Measurements from ENCODE around the gene PLAAT5. TPM values are rescaled to one million over a fixed set of nuclear protein-coding genes. Genes with fewer than 3 reads are reported as not detected.

The PLAAT5 gene
- total RNA-seq, 3 donors from 2014 or later (not counting 1 experiment from before 2014, with no cell fraction given) = 0.59 to 3.0 (median 0.95) TPM

DNA sequence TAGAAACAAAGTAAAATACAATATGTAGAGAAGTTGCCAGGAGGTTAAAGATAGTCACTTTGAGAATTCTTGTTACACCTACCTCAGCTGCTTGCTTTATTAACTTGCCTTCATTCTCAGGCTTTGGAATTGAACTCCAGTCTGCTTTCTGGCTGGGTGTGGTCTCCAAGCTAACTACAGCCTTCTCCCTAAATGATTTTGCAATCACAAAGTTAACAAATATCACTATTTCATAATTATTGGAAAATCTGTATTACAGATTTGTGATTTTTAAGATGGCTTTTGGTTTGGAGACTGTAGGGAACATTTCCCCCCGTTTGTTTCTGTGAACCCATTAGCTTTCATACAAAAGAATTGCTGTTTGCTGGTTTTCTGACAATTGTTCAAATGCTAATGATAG, 2.2 kb downstream of the PLAAT5 start:
- ATAC-seq = no peak
- H3K9me3 ChIP-seq (ENCODE audit: control insufficient read depth, insufficient read depth, low read length) = no peaks in the 10 kb centered on the region
- TF ChIP-seq, protein P1, sequence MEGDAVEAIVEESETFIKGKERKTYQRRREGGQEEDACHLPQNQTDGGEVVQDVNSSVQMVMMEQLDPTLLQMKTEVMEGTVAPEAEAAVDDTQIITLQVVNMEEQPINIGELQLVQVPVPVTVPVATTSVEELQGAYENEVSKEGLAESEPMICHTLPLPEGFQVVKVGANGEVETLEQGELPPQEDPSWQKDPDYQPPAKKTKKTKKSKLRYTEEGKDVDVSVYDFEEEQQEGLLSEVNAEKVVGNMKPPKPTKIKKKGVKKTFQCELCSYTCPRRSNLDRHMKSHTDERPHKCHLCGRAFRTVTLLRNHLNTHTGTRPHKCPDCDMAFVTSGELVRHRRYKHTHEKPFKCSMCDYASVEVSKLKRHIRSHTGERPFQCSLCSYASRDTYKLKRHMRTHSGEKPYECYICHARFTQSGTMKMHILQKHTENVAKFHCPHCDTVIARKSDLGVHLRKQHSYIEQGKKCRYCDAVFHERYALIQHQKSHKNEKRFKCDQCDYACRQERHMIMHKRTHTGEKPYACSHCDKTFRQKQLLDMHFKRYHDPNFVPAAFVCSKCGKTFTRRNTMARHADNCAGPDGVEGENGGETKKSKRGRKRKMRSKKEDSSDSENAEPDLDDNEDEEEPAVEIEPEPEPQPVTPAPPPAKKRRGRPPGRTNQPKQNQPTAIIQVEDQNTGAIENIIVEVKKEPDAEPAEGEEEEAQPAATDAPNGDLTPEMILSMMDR (IDR thresholded peaks at IDR 0.05) = no peak
- 92% methylated on average over 1 of the region's 1 CpG for WGBS (ENCODE audit: insufficient coverage)
- Mint-ChIP-seq H3K4me3 (peak overlapping the region; percentile 1), H3K4me1 (peaks cover 14 to 25% of the 10 kb centered on the region in 2 donors), H3K27me3 (ENCODE audit: low read depth in 2 of 2) (peaks cover 10 to 20% of the 10 kb centered on the region in 2 donors), H3K36me3 (peaks cover 19% of the 10 kb centered on the region), H3K9me3 (peaks cover 0 to 4% of the 10 kb centered on the region in 2 donors), H3K27ac (no peak overlapping the region)
- H3K27me3 ChIP-seq (ENCODE audit: control insufficient read depth, insufficient read depth, low read length) = peaks cover 8% of the 10 kb centered on the region
- no peak overlapping the region for H3K4me3 ChIP-seq (ENCODE audit: low read length)
- intact Hi-C loops (cut with micrococcal nuclease) = no loop called here
- peaks cover 5% of the 10 kb centered on the region for H3K4me1 ChIP-seq (ENCODE audit: control insufficient read depth, insufficient read depth, low read length)
- no peaks in the 10 kb centered on the region for H3K36me3 ChIP-seq (ENCODE audit: control insufficient read depth, insufficient read depth, low read length)
- no peak for DNase-seq
- H3K27ac ChIP-seq (ENCODE audit: low read length) = no peak overlapping the region

DNA sequence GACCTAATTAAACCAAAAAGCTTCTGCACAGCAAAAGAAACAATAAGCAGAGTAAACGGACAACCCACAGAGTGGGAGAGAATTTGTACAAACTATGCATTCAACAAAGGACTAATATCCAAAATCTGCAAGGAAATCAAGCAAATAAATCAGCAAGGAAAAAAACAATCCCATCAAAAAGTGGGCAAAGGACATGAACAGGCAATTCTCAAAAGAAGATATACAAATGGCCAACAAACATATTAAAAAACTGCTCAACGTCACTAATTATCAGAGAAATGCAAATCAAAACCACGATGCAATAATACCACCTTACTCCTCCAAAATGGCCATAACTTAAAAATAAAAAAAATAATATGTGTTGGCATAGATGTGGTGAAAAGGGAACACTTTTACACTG, 5.2 kb downstream of the PLAAT5 start:
- Mint-ChIP-seq H3K27ac (no peak overlapping the region), H3K4me3 (no peak overlapping the region), H3K27me3 (ENCODE audit: low read depth in 2 of 2) (peaks cover 0 to 23% of the 10 kb centered on the region in 2 donors), H3K36me3 (peaks cover 27% of the 10 kb centered on the region), H3K4me1 (peaks cover 0 to 10% of the 10 kb centered on the region in 2 donors), H3K9me3 (peaks cover 0 to 4% of the 10 kb centered on the region in 2 donors)
- DNase-seq (no peak), ATAC-seq (no peak)
- 67% methylated on average over 2 of the region's 3 CpGs for WGBS (ENCODE audit: insufficient coverage)
- TF ChIP-seq, protein P1 (IDR thresholded peaks at IDR 0.05) = no peak
- no peak overlapping the region for H3K27ac ChIP-seq (ENCODE audit: low read length)
- no peaks in the 10 kb centered on the region for H3K27me3 ChIP-seq (ENCODE audit: control insufficient read depth, insufficient read depth, low read length)
- no peaks in the 10 kb centered on the region for H3K4me1 ChIP-seq (ENCODE audit: control insufficient read depth, insufficient read depth, low read length)
- intact Hi-C loops (cut with micrococcal nuclease) = no loop called here
- H3K36me3 ChIP-seq (ENCODE audit: control insufficient read depth, insufficient read depth, low read length) = no peaks in the 10 kb centered on the region
- H3K4me3 ChIP-seq (ENCODE audit: low read length) = no peak overlapping the region
- H3K9me3 ChIP-seq (ENCODE audit: control insufficient read depth, insufficient read depth, low read length) = no peaks in the 10 kb centered on the region

DNA sequence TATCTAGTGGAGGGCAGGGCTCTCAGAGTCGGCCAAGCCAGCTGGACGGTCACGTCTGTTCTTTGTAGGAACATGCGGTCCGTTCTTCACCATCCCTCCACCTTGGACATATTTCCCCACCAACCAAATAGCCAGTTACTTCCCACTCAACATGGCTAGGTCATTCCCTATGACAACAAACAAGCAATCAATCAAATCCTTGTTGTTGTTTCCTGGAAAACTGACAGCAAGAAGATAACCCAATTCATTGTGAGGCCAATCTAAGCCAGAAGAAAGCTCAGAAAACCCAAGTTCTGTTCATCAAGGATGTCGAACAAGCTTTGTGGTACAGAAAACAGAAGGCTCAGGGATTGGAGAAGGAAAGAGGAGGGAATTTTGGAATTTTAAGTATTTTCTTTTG, 10.9 kb downstream of the PLAAT5 start:
- Mint-ChIP-seq H3K4me3 (no peak overlapping the region), H3K27me3 (ENCODE audit: low read depth in 2 of 2) (peaks cover 7 to 35% of the 10 kb centered on the region in 2 donors), H3K4me1 (no peaks in the 10 kb centered on the region), H3K27ac (no peak overlapping the region), H3K36me3 (peaks cover 27% of the 10 kb centered on the region), H3K9me3 (no peaks in the 10 kb centered on the region)
- Histone ChIP-seq H3K9me3 (ENCODE audit: control insufficient read depth, insufficient read depth, low read length) (no peaks in the 10 kb centered on the region), H3K27me3 (ENCODE audit: control insufficient read depth, insufficient read depth, low read length) (no peaks in the 10 kb centered on the region), H3K27ac (ENCODE audit: low read length) (no peak overlapping the region), H3K36me3 (ENCODE audit: control insufficient read depth, insufficient read depth, low read length) (no peaks in the 10 kb centered on the region), H3K4me1 (ENCODE audit: control insufficient read depth, insufficient read depth, low read length) (no peaks in the 10 kb centered on the region), H3K4me3 (ENCODE audit: low read length) (no peak overlapping the region)
- intact Hi-C loops (cut with micrococcal nuclease) = no loop called here
- DNase-seq (no peak), ATAC-seq (no peak)
- 96% methylated on average over 6 of the region's 6 CpGs for WGBS (ENCODE audit: insufficient coverage)
- TF ChIP-seq, protein P1 (IDR thresholded peaks at IDR 0.05) = no peak

DNA sequence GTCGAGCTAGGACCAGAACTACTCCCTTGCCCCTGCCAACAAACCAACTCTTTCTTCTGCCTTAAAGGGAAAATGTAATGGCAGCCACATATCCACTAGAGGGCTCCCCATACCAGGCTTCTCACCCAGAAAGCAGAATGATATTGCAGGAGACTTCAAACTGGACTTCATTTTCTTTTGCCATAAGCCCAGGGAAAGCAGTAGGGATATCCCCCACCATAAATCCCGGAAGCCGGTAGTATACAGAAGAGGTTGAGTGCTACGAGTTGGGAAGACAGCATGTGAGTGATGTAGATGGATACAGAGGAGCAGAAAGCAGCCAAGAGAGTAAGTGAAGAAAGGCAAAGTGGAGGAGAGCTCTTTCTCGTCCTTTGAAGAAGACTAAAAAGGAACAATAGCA, 12.1 kb downstream of the PLAAT5 start:
- intact Hi-C loops (cut with micrococcal nuclease) = loop anchor here (1.0 to 2.0 kb wide), 2 partner anchors 157 to 260 kb away; no protein-coding TSS in a partner anchor
- Histone ChIP-seq H3K4me3 (ENCODE audit: low read length) (no peak overlapping the region), H3K36me3 (ENCODE audit: control insufficient read depth, insufficient read depth, low read length) (no peaks in the 10 kb centered on the region), H3K9me3 (ENCODE audit: control insufficient read depth, insufficient read depth, low read length) (no peaks in the 10 kb centered on the region), H3K4me1 (ENCODE audit: control insufficient read depth, insufficient read depth, low read length) (no peaks in the 10 kb centered on the region), H3K27me3 (ENCODE audit: control insufficient read depth, insufficient read depth, low read length) (no peaks in the 10 kb centered on the region), H3K27ac (ENCODE audit: low read length) (no peak overlapping the region)
- TF ChIP-seq, protein P1 (IDR thresholded peaks at IDR 0.05) = peak; percentile 97
- Mint-ChIP-seq H3K36me3 (peaks cover 17% of the 10 kb centered on the region), H3K4me3 (no peak overlapping the region), H3K9me3 (no peaks in the 10 kb centered on the region), H3K27me3 (ENCODE audit: low read depth in 2 of 2) (peaks cover 7 to 32% of the 10 kb centered on the region in 2 donors), H3K4me1 (no peaks in the 10 kb centered on the region), H3K27ac (no peak overlapping the region)
- peak; percentile 36 to 80 for DNase-seq
- ATAC-seq = peak; percentile 82 to 89 (median 86)
- 27% methylated on average over 5 of the region's 5 CpGs for WGBS (ENCODE audit: insufficient coverage)

All from natural killer cell (primary cell).